HepG2 (cell line): ENCODE data around the gene CARD8. TPM values are rescaled to one million over a fixed set of nuclear protein-coding genes. Genes with fewer than 3 reads are reported as not detected.

Experiments used
- CEBPB ChIP-seq: IDR thresholded peaks from 2 replicates; pipeline ENCODE4 v1.6.1; 2011; ENCODE audit warnings: low read depth, low read length, improper control_type of control experiment, borderline replicate concordance
- FIP1L1 ChIP-seq: fragments of 200-400 bp; formaldehyde crosslinking; IDR thresholded peaks from 2 replicates; pipeline ENCODE4 v1.6.1; 2018; ENCODE audit warnings: low read depth, mild to moderate bottlenecking, low read length, moderate library complexity, borderline replicate concordance; ENCODE audit not compliant: insufficient read depth
- HDAC1 ChIP-seq: sonication (generic); formaldehyde crosslinking; IDR thresholded peaks from 2 replicates; pipeline ENCODE4 v1.5.1; 2020; ENCODE audit warnings: mild to moderate bottlenecking, missing genetic modification reagents
- KDM5B ChIP-seq: sonication (generic); formaldehyde crosslinking; IDR thresholded peaks from 2 replicates; pipeline ENCODE4 v1.4.0; 2020; ENCODE audit warnings: missing genetic modification reagents, mild to moderate bottlenecking, borderline replicate concordance
- KLF16 ChIP-seq, 2 experiments: sonication (generic) in 1 of 2; formaldehyde crosslinking in 1 of 2; IDR thresholded peaks; 2 replicates each; pipeline versions ENCODE4 v1.6.1 to v1.8.0; 2016 to 2023; ENCODE audit warnings: missing genetic modification reagents in 2 of 2, missing compliant biosample characterization in 1 of 2
- ONECUT2 ChIP-seq: sonication (generic); formaldehyde crosslinking; IDR thresholded peaks from 2 replicates; pipeline ENCODE4 v1.4.0; 2020; ENCODE audit warnings: missing genetic modification reagents
- PCBP2 ChIP-seq: fragments of 200-400 bp; formaldehyde crosslinking; optimal IDR thresholded peaks from 2 replicates; pipeline ENCODE3; 2018; ENCODE audit warnings: low read length, low read depth; ENCODE audit not compliant: poor library complexity, severe bottlenecking
- REXO4 ChIP-seq: sonication (generic); formaldehyde crosslinking; IDR thresholded peaks from 2 replicates; pipeline ENCODE4 v1.8.0; 2022; ENCODE audit warnings: missing genetic modification reagents, mild to moderate bottlenecking, borderline replicate concordance
- ZNF460 ChIP-seq: sonication (generic); formaldehyde crosslinking; IDR thresholded peaks from 2 replicates; pipeline ENCODE4 v1.5.1; 2020; ENCODE audit warnings: missing genetic modification reagents, mild to moderate bottlenecking, borderline replicate concordance
- ZNF589 ChIP-seq: sonication (generic); formaldehyde crosslinking; conservative IDR thresholded peaks from 2 replicates; pipeline ENCODE4 v1.8.0; 2022; ENCODE audit warnings: mild to moderate bottlenecking, moderate library complexity, missing genetic modification reagents
- ZNF598 ChIP-seq: sonication (generic); formaldehyde crosslinking; IDR thresholded peaks from 2 replicates; pipeline ENCODE4 v1.5.1; 2020; ENCODE audit warnings: mild to moderate bottlenecking, missing genetic modification reagents, borderline replicate concordance
- polyA plus RNA-seq, 8 experiments: library from polyadenylated mRNA; depleted of rRNA in 3 of 8; stranded (reverse) in 7 of 8; unstranded in 1 of 8; fragments of >200 nt; fragmentation: Illumina TruSeq in 4 of 8; extraction: Trizol in 4 of 8; gene quantifications; 2 replicates each; pipeline versions ENCODE4 v1.2.1 to v1.2.3, GENCODE V29; 2011 to 2016; ENCODE audit warnings: low read depth in 4 of 8, missing spikeins in 1 of 8, mixed read lengths in 1 of 8; ENCODE audit not compliant: insufficient read depth in 1 of 8
- total RNA-seq, 5 experiments: library from RNA; depleted of rRNA; stranded (reverse); fragments of >200 nt; fragmentation: Illumina TruSeq; extraction: Trizol; gene quantifications; 2 replicates each; pipeline ENCODE4 v1.2.3, GENCODE V29; 2016; ENCODE audit warnings: low read depth in 1 of 5
- TF ChIP-seq, protein P1 (sequence below): sonication (generic); formaldehyde crosslinking; IDR thresholded peaks from 2 replicates; pipeline ENCODE4 v1.8.1; 2023; ENCODE audit warnings: mild to moderate bottlenecking, moderate library complexity, missing genetic modification reagents
- TF ChIP-seq, protein P2 (sequence below): sonication (generic); formaldehyde crosslinking; conservative IDR thresholded peaks from 2 replicates; pipeline ENCODE4 v1.8.0; 2022; ENCODE audit warnings: missing genetic modification reagents
- TF ChIP-seq, protein P3 (sequence below): sonication (generic); formaldehyde crosslinking; IDR thresholded peaks from one replicate; pipeline ENCODE4 v1.5.1; 2020; ENCODE audit warnings: mild to moderate bottlenecking, missing genetic modification reagents; ENCODE audit errors: not compliant biosample characterization

The CARD8 gene
- total and polyA plus RNA-seq, 2 of the 13 experiments (the other 11 are each of a cell fraction or from before 2014, with no cell fraction given): 15.0 to 19.2 TPM

DNA sequence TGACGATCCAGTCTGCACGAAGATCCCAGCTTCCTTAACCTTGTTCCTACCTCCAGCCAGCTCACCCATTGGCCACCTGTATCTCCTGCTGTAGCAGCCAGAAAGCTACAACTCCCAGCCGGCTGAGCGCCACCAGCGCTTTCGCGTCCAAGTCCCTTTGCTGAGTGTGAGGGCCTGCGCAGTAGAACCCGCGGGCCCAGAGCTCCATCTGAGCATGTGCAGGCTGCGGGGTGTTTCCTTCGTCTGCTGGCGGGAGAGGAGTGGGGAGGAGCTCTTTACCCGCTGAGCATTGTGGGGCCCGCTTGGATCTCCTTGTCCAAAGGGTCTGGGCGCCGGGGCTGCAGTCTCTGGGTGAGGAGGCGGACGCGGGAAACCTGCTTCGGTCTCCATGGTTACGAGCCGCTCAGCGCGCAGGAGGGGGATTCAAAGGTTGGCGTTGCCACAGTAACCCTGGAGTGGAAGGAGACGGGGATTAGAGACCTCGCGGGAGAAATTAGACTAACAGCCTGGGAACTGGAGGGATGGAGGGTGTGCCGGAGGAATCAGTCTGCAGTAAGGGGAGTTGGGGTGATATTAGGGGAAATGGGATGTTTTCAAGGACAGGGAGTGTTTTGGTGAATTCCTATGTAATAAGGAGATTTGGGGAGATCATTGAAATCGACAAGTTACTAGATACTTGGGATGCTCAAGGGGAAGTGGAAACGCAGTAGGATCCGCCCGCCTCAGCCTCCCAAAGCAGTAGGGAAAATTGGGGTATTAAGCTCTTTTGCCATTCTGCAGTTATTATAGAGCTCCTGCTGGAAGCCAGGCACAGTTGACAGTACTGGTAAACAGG, 51.7 kb downstream of the CARD8 start (continued):
- no peak for TF ChIP-seq ZNF460 (CRISPR knock-in tag)
- TF ChIP-seq REXO4 (CRISPR knock-in tag): no peak
- 0 out of 2 replicates have a peak, but pooled peaks have one; percentile 67 for TF ChIP-seq ZNF598
- TF ChIP-seq KDM5B (CRISPR knock-in tag): peak; percentile 56; the same call in 1 of the 2 replicates
- no peak for TF ChIP-seq PCBP2
- no peak for TF ChIP-seq CEBPB
- TF ChIP-seq, protein P1, sequence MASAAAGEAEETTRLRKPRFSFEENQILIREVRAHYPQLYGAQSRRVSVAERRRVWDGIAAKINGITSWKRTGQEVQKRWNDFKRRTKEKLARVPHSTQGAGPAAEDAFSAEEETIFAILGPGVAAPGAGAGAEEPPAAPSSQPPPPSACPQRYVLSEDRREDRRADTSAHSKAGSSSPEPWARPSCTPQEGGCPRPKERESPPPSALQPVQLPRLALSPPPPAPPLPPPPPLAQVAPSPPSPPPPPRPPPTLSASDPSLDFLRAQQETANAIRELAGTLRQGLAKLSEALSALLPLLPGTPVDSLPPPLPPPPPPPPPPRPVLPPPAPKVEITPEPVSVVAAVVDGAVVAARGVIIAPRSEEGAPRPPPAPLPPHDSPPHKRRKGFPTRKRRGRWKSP (CRISPR knock-in tag): peak; percentile 73; the same call in 1 of the 2 replicates
- peak; percentile 79 for TF ChIP-seq HDAC1 (CRISPR knock-in tag)
- TF ChIP-seq, protein P2, sequence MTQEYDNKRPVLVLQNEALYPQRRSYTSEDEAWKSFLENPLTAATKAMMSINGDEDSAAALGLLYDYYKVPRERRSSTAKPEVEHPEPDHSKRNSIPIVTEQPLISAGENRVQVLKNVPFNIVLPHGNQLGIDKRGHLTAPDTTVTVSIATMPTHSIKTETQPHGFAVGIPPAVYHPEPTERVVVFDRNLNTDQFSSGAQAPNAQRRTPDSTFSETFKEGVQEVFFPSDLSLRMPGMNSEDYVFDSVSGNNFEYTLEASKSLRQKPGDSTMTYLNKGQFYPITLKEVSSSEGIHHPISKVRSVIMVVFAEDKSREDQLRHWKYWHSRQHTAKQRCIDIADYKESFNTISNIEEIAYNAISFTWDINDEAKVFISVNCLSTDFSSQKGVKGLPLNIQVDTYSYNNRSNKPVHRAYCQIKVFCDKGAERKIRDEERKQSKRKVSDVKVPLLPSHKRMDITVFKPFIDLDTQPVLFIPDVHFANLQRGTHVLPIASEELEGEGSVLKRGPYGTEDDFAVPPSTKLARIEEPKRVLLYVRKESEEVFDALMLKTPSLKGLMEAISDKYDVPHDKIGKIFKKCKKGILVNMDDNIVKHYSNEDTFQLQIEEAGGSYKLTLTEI: no peak
- no peak for TF ChIP-seq FIP1L1
- TF ChIP-seq KLF16 (CRISPR knock-in tag; IDR thresholded peaks at IDR 0.05): peak in 1 of 2 experiments; percentile 55; a peak in 1 of 4 replicates
- TF ChIP-seq, protein P3, sequence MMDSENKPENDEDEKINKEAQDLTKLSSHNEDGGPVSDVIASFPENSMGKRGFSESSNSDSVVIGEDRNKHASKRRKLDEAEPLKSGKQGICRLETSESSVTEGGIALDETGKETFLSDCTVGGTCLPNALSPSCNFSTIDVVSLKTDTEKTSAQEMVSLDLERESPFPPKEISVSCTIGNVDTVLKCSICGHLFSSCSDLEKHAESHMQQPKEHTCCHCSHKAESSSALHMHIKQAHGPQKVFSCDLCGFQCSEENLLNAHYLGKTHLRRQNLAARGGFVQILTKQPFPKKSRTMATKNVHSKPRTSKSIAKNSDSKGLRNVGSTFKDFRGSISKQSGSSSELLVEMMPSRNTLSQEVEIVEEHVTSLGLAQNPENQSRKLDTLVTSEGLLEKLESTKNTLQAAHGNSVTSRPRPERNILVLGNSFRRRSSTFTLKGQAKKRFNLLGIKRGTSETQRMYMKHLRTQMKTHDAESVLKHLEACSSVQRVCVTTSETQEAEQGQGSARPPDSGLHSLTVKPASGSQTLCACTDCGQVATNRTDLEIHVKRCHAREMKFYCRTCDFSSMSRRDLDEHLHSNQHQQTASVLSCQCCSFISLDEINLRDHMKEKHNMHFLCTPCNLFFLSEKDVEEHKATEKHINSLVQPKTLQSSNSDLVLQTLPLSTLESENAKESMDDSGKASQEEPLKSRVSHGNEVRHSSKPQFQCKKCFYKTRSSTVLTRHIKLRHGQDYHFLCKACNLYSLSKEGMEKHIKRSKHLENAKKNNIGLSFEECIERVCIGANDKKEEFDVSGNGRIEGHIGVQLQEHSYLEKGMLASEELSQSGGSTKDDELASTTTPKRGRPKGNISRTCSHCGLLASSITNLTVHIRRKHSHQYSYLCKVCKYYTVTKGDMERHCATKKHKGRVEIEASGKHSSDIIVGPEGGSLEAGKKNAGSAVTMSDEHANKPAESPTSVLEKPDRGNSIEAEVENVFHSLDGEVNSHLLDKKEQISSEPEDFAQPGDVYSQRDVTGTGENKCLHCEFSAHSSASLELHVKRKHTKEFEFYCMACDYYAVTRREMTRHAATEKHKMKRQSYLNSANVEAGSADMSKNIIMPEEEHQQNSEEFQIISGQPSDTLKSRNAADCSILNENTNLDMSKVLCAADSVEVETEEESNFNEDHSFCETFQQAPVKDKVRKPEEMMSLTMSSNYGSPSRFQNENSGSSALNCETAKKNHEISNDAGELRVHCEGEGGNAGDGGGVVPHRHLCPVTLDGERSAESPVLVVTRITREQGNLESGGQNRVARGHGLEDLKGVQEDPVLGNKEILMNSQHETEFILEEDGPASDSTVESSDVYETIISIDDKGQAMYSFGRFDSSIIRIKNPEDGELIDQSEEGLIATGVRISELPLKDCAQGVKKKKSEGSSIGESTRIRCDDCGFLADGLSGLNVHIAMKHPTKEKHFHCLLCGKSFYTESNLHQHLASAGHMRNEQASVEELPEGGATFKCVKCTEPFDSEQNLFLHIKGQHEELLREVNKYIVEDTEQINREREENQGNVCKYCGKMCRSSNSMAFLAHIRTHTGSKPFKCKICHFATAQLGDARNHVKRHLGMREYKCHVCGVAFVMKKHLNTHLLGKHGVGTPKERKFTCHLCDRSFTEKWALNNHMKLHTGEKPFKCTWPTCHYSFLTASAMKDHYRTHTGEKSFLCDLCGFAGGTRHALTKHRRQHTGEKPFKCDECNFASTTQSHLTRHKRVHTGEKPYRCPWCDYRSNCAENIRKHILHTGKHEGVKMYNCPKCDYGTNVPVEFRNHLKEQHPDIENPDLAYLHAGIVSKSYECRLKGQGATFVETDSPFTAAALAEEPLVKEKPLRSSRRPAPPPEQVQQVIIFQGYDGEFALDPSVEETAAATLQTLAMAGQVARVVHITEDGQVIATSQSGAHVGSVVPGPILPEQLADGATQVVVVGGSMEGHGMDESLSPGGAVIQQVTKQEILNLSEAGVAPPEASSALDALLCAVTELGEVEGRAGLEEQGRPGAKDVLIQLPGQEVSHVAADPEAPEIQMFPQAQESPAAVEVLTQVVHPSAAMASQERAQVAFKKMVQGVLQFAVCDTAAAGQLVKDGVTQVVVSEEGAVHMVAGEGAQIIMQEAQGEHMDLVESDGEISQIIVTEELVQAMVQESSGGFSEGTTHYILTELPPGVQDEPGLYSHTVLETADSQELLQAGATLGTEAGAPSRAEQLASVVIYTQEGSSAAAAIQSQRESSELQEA (CRISPR knock-in tag): no peak
- TF ChIP-seq ZNF589 (CRISPR knock-in tag): no peak
- no peak for TF ChIP-seq ONECUT2 (CRISPR knock-in tag)
